KMS-11 (cell line): ENCODE measurements around the gene PACSIN3.

Experiments used
- H2AFZ ChIP-seq: fragments of 200-600 bp; sonication (generic); 2 replicates; pipeline ENCODE4 v1.6.1; 2016; ENCODE audit warnings: antibody characterized with exemption, mixed run types, low read depth
- H3K27ac ChIP-seq: fragments of 200-600 bp; sonication (generic); 2 replicates; pipeline ENCODE4 v1.6.1; 2016; ENCODE audit warnings: mild to moderate bottlenecking, mixed run types
- H3K27me3 ChIP-seq: fragments of 200-600 bp; sonication (generic); 2 replicates; pipeline ENCODE4 v1.6.1; 2017; ENCODE audit warnings: mild to moderate bottlenecking, low read depth, mixed run types, moderate library complexity; ENCODE audit not compliant: insufficient read depth
- H3K36me3 ChIP-seq: fragments of 200-600 bp; sonication (generic); 2 replicates; pipeline ENCODE4 v1.6.1; 2017; ENCODE audit warnings: mild to moderate bottlenecking, mixed run types; ENCODE audit not compliant: insufficient read depth
- H3K4me1 ChIP-seq: fragments of 200-600 bp; sonication (generic); 2 replicates; pipeline ENCODE4 v1.6.1; 2016; ENCODE audit warnings: mild to moderate bottlenecking, low read depth, mixed run types; ENCODE audit not compliant: poor library complexity, severe bottlenecking
- H3K4me2 ChIP-seq: fragments of 200-600 bp; sonication (generic); 2 replicates; pipeline ENCODE4 v1.7.0; 2016; ENCODE audit warnings: mild to moderate bottlenecking, mixed run types
- H3K4me3 ChIP-seq: fragments of 200-600 bp; sonication (generic); IDR thresholded peaks from 2 replicates; pipeline ENCODE4 v1.6.1; 2017; ENCODE audit warnings: low read depth, low read length, mixed read lengths; ENCODE audit not compliant: insufficient read depth
- H3K79me2 ChIP-seq: fragments of 200-600 bp; sonication (generic); 2 replicates; pipeline ENCODE4 v1.6.1; 2016; ENCODE audit warnings: low read depth, mixed run types; ENCODE audit not compliant: insufficient read depth
- H3K9ac ChIP-seq: fragments of 200-600 bp; sonication (generic); 2 replicates; pipeline ENCODE4 v1.6.1; 2016; ENCODE audit warnings: mild to moderate bottlenecking, mixed run types
- H4K20me1 ChIP-seq: fragments of 200-600 bp; sonication (generic); 2 replicates; pipeline ENCODE4 v1.6.1; 2016; ENCODE audit warnings: mild to moderate bottlenecking, mixed run types; ENCODE audit not compliant: insufficient read depth
- TF ChIP-seq, protein P1 (sequence below): fragments of 200-600 bp; sonication (generic); conservative IDR thresholded peaks from 2 replicates; pipeline ENCODE4 v1.6.1; 2017; ENCODE audit warnings: low read depth, mild to moderate bottlenecking, antibody characterized with exemption, low read length, moderate library complexity, mixed read lengths

The PACSIN3 gene

DNA sequence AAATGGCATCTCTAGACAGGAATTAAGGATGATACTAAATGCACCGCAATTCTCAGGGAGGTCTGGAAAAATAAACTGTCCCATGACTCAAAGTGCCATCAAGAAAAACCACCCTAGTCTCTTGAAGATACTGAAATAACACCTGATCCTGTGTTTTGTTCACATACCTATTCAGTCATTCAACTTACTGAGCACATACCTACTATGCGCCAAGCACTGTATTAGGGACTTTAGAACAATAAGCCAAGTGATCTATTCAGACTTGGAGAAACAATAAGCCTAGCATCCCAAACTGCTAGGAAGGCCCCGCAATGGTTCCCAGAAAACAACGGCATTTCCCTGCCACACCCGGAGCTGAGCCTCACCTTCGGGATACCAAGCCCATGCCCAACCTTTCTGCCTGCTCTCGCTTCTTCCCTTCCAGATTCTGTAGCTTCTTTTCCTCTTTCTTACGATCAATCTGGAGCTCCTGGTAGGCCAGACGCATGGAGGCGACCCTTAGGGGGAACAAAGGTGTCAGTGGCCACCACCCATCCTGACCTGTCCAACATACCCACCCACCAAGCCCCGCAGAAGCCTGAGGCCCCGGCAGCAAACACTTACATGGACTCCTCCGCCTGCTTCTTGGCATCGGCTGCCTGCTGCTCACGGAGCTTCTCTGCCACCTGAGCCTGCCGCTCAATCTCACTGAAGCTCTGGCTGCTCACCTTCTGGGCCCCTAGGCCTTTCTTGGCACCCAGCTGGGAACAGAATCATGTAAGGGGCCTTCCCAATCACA, 15.0 kb downstream of the PACSIN3 start:
- Histone ChIP-seq H3K4me3 (no peak overlapping the region), H3K4me2 (no peak overlapping the region), H3K27ac (no peak overlapping the region), H3K27me3 (no peaks in the 10 kb centered on the region), H3K4me1 (peaks cover 16% of the 10 kb centered on the region), H3K9ac (no peak overlapping the region), H3K36me3 (peaks cover 4% of the 10 kb centered on the region; the same call in 1 of the 2 replicates), H2AFZ (no peak overlapping the region), H3K79me2 (peaks cover 63% of the 10 kb centered on the region), H4K20me1 (no peaks in the 10 kb centered on the region)
- TF ChIP-seq, protein P1, sequence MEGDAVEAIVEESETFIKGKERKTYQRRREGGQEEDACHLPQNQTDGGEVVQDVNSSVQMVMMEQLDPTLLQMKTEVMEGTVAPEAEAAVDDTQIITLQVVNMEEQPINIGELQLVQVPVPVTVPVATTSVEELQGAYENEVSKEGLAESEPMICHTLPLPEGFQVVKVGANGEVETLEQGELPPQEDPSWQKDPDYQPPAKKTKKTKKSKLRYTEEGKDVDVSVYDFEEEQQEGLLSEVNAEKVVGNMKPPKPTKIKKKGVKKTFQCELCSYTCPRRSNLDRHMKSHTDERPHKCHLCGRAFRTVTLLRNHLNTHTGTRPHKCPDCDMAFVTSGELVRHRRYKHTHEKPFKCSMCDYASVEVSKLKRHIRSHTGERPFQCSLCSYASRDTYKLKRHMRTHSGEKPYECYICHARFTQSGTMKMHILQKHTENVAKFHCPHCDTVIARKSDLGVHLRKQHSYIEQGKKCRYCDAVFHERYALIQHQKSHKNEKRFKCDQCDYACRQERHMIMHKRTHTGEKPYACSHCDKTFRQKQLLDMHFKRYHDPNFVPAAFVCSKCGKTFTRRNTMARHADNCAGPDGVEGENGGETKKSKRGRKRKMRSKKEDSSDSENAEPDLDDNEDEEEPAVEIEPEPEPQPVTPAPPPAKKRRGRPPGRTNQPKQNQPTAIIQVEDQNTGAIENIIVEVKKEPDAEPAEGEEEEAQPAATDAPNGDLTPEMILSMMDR, result no peak

DNA sequence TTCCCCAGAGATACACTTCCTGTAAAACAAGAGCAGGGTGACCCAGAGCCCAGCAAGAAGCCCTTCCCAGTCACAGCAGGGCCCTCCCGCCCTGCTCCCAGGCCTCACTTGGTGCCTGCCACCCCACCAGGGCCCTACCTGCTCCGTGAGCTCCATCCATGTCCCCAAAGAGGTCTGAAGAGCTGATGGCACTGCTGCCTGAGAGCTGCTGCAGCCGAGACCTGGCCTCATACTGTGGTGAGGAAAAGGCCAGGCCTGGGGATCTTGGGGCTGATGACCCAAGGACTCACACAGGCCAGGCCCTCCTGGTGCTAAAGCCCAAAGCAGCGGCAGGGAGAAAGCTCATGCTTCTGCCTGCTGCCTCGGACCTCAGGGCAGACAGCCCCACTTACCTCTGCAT, 19.9 kb downstream of the PACSIN3 start:
- no peak overlapping the region for H3K4me3 ChIP-seq
- H4K20me1 ChIP-seq, result no peaks in the 10 kb centered on the region
- H3K79me2 ChIP-seq, result peaks cover 19% of the 10 kb centered on the region
- H3K36me3 ChIP-seq, result no peaks in the 10 kb centered on the region; the same call in 1 of the 2 replicates
- no peak overlapping the region for H3K9ac ChIP-seq
- H3K27me3 ChIP-seq, result no peaks in the 10 kb centered on the region
- no peak overlapping the region for H3K27ac ChIP-seq
- TF ChIP-seq, protein P1, result no peak
- peaks cover 3% of the 10 kb centered on the region for H3K4me1 ChIP-seq
- H3K4me2 ChIP-seq, result no peak overlapping the region
- no peak overlapping the region for H2AFZ ChIP-seq

DNA sequence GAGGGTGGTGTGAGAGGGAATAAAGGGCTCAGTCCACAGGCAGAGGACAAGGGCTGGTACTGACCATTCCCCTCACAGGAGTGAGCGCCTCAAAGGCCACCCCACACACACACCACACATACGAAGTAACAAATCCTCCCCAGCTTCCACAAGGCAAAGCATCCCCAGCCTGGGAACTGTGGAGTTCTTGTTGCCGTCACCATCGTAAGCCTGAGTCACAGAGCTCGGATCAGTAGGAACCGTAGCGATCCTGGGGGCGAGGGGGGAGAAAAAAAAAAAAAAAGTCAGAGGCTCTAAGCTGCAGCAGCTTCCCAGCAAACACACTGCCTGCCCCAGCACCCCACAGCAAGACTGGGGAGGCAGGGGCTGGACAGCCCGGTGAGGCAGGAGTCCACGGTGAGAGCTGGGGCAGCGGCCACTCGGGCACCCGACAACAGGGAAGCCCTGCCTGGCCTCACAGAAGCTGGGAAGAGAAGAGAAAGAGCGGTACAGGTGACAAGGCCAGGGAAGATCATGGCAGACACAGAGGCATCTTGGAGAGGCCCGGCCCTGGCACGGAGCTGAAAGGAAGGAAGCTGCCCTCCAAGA, 20.9 kb downstream of the PACSIN3 start:
- Histone ChIP-seq H3K27me3 (no peaks in the 10 kb centered on the region), H3K9ac (no peak overlapping the region), H2AFZ (no peak overlapping the region), H3K79me2 (peaks cover 10% of the 10 kb centered on the region), H3K27ac (no peak overlapping the region), H3K4me1 (peaks cover 3% of the 10 kb centered on the region), H3K36me3 (no peaks in the 10 kb centered on the region; the same call in 1 of the 2 replicates), H3K4me3 (no peak overlapping the region), H3K4me2 (no peak overlapping the region), H4K20me1 (no peaks in the 10 kb centered on the region)
- TF ChIP-seq, protein P1, result no peak

DNA sequence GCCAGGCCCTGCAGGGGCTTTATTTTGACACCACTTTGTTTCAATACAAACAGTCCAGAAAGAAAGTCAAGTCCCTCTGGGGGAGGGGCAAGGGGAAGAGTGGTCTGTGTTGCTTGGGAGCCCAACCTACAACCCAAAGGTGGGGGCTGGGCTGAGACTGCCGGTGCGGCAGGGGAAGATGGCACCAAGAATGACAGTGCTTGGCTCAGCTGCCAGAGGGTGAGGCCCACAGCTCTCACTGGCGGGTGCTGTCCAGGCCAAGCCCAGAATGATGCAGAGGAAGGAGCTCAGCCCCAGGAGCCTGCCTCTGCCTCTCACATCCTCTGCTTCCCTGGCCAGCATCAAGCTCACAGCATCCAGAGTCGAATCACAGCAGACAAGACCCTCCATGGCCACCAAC, 21.9 kb downstream of the PACSIN3 start:
- Histone ChIP-seq H3K36me3 (no peaks in the 10 kb centered on the region; the same call in 1 of the 2 replicates), H4K20me1 (no peaks in the 10 kb centered on the region), H3K4me2 (no peak overlapping the region), H3K9ac (no peak overlapping the region), H3K4me1 (peaks cover 3% of the 10 kb centered on the region), H3K27me3 (no peaks in the 10 kb centered on the region), H2AFZ (no peak overlapping the region), H3K4me3 (no peak overlapping the region), H3K27ac (no peak overlapping the region), H3K79me2 (peaks cover 2% of the 10 kb centered on the region; the same call in 1 of the 2 replicates)
- TF ChIP-seq, protein P1, result no peak
